Upper lobe of left lung (tissue), 4 donors: ENCODE results near the gene PLA2G2A.

ENCODE experiments used
- CTCF ChIP-seq, 6 experiments: fragments of 450-650 bp in 4 of 6; fragments of 200-600 bp in 2 of 6; sonication (generic) in 2 of 6; IDR thresholded peaks; one replicate each; pipeline ENCODE4 v1.5.1; 2016 to 2019; ENCODE audit warnings: antibody characterized with exemption in 6 of 6
- EP300 ChIP-seq, 4 donors: sonication (generic); formaldehyde crosslinking; IDR thresholded peaks; one replicate each; pipeline ENCODE4 v1.5.1; 2017; ENCODE audit warnings: antibody characterized with exemption in 4 of 4, control low read depth in 2 of 4
- POLR2A ChIP-seq, 4 donors: fragments of 450-650 bp; IDR thresholded peaks; one replicate each; pipeline ENCODE4 v1.5.1; 2016 to 2017; ENCODE audit warnings: antibody characterized with exemption in 4 of 4, mild to moderate bottlenecking in 2 of 4

GRCh38 chr1:19954059-19954458 lies 25.4 kb downstream of the PLA2G2A start:
- no peak for TF ChIP-seq POLR2A (IDR thresholded peaks at IDR 0.05)
- no peak for TF ChIP-seq CTCF (IDR thresholded peaks at IDR 0.05)
- no peak for TF ChIP-seq EP300 (IDR thresholded peaks at IDR 0.05)
